GM12878 (cell line): ENCODE measurements around the gene UEVLD. TPM values are rescaled to one million over a fixed set of nuclear protein-coding genes. Genes with fewer than 3 reads are reported as not detected.

ENCODE experiments used
- ATAC-seq: fragments of 200-7000 bp; cut with Tn5 transposase; 3 replicates; pipeline ENCODE4 v1.9.1; 2020; ENCODE audit warnings: mild to moderate bottlenecking, moderate library complexity
- BruUV-seq: library from RNA; stranded (reverse); fragments of 400-500 nt; replicated peaks from 2 replicates; lab custom pipeline; 2021; lab: Mats Ljungman, UMichigan
- CTCF ChIA-PET: fragments of 300-600 bp; sonication (Branson Sonifier 250); formaldehyde crosslinking; extraction: SDS; loops from one replicate; lab custom pipeline; 2021; ENCODE audit warnings: inconsistent platforms; lab: Yijun Ruan, JAX
- POLR2A ChIA-PET: fragments of 350-600 bp; formaldehyde crosslinking; extraction: SDS; loops from one replicate; lab custom pipeline; 2021; ENCODE audit warnings: inconsistent platforms; lab: Charles Lee
- RAD21 ChIA-PET: fragments of 300-600 bp; sonication (Branson Sonifier 250); formaldehyde crosslinking; loops from one replicate; lab custom pipeline; 2023; ENCODE audit warnings: antibody characterized with exemption; ENCODE audit not compliant: unreplicated experiment; lab: Charles Lee
- SMC1A ChIA-PET: fragments of 300-600 bp; sonication (Branson Sonifier 250); formaldehyde crosslinking; loops from one replicate; lab custom pipeline; 2023; ENCODE audit not compliant: unreplicated experiment, uncharacterized antibody; lab: Charles Lee
- DNase-seq: peaks from one replicate; pipeline ENCODE4 v3.0.0-alpha.2; 2011; ENCODE audit warnings: low read depth, low spot score
- FAIRE-seq: peaks from 3 replicates; lab custom pipeline; 2011; peaks lifted over from hg19 to GRCh38; lab: Jason Lieb, UNC
- H2AFZ ChIP-seq: 2 replicates; pipeline ENCODE4 v1.6.0; 2011; ENCODE audit warnings: low read depth, low read length, control low read depth; ENCODE audit not compliant: control insufficient read depth
- H3K27ac ChIP-seq: 2 replicates; pipeline ENCODE4 v1.5.1; 2011; ENCODE audit warnings: control low read depth; ENCODE audit not compliant: control insufficient read depth, insufficient read depth
- H3K27me3 ChIP-seq, 2 experiments: replicated peaks in 1 of 2; 2 replicates each; pipeline versions ENCODE4 v1.6.0 to v1.6.1; 2011; ENCODE audit warnings: low read length in 1 of 2; ENCODE audit not compliant: control insufficient read depth in 2 of 2, insufficient read depth in 2 of 2
- H3K36me3 ChIP-seq, 2 experiments: 2 replicates each; pipeline ENCODE4 v1.5.1; 2011; ENCODE audit warnings: low read length in 1 of 2; ENCODE audit not compliant: control insufficient read depth in 2 of 2, insufficient read depth in 2 of 2
- H3K4me1 ChIP-seq: 2 replicates; pipeline ENCODE4 v1.6.1; 2011; ENCODE audit warnings: mild to moderate bottlenecking, low read length, moderate library complexity, mixed read lengths; ENCODE audit not compliant: control insufficient read depth, insufficient read depth
- H3K4me2 ChIP-seq: 2 replicates; pipeline ENCODE4 v1.6.0; 2011; ENCODE audit warnings: control low read depth; ENCODE audit not compliant: control insufficient read depth, insufficient read depth
- H3K4me3 ChIP-seq: fragments of 200-600 bp; sonication (generic); 2 replicates; pipeline ENCODE4 v1.5.1; 2016
- H3K79me2 ChIP-seq: 2 replicates; pipeline ENCODE4 v1.6.0; 2011; ENCODE audit warnings: low read length; ENCODE audit not compliant: control insufficient read depth, insufficient read depth
- H3K9ac ChIP-seq: 2 replicates; pipeline ENCODE4 v1.8.0; 2011; ENCODE audit warnings: low read length, control low read depth, mixed read lengths; ENCODE audit not compliant: control insufficient read depth, insufficient read depth
- H3K9me3 ChIP-seq: replicated peaks from 3 replicates; pipeline ENCODE4 v1.5.1; 2011; ENCODE audit warnings: mild to moderate bottlenecking, low read length; ENCODE audit not compliant: control insufficient read depth, insufficient read depth
- H4K20me1 ChIP-seq: 2 replicates; pipeline ENCODE4 v1.6.0; 2011; ENCODE audit not compliant: control insufficient read depth, insufficient read depth
- CREB1 ChIP-seq: IDR thresholded peaks from 2 replicates; pipeline ENCODE4 v1.6.1; 2012; ENCODE audit warnings: low read depth, mild to moderate bottlenecking, inconsistent platforms
- SPI1 ChIP-seq: IDR thresholded peaks from 2 replicates; pipeline ENCODE4 v1.6.1; 2011; ENCODE audit warnings: low read depth, mild to moderate bottlenecking, low read length, moderate library complexity, borderline replicate concordance; ENCODE audit not compliant: insufficient read depth
- ZNF592 ChIP-seq: fragments of 450-650 bp; IDR thresholded peaks from 2 replicates; pipeline ENCODE4 v1.6.1; 2017; ENCODE audit warnings: mild to moderate bottlenecking, moderate library complexity
- WGBS: methylation state at CpG from one replicate; pipeline ENCODE4 v1.1.6; 2016; ENCODE audit warnings: low lambda C conversion rate; ENCODE audit not compliant: insufficient replicate concordance, insufficient coverage; ENCODE audit errors: missing lambda C conversion rate; 5-methylcytosine and 5-hydroxymethylcytosine counted together
- in situ Hi-C: fragments of 300-500 bp; cut with MboI; formaldehyde crosslinking; loops from 9 replicates; pipeline ENCODE4 v1.14.3; 2018; ENCODE audit warnings: mixed read lengths
- intact Hi-C: fragments of 100-400 bp; cut with micrococcal nuclease; formaldehyde crosslinking; loops from one replicate; pipeline ENCODE4 v1.14.2; 2022; ENCODE audit not compliant: unreplicated experiment
- polyA plus RNA-seq, 11 experiments: library from polyadenylated mRNA; depleted of rRNA in 4 of 11; unstranded in 6 of 11; stranded (reverse) in 5 of 11; fragments of >200 nt; fragmentation: Nextera tagmentation in 4 of 11; fragmentation: Illumina TruSeq in 1 of 11; extraction: Ambion mirVana in 4 of 11; extraction: Trizol in 1 of 11; gene quantifications; 1 replicate in 1 of 11; 2 replicates in 10 of 11; pipeline versions ENCODE4 v1.2.1 to v1.2.3, GENCODE V29; 2011 to 2016; ENCODE audit warnings: inconsistent platforms in 2 of 11, missing spikeins in 2 of 11, low read depth in 1 of 11
- total RNA-seq, 4 experiments: library from RNA; depleted of rRNA in 3 of 4; stranded (reverse); fragments of >200 nt in 3 of 4; fragmentation: Illumina TruSeq in 1 of 4; extraction: Trizol in 1 of 4; gene quantifications; 2 replicates each; pipeline versions ENCODE4 v1.2.1 to v1.2.3, GENCODE V29; 2013 to 2021
- TF ChIP-seq, protein P1 (sequence below): IDR thresholded peaks from 2 replicates; pipeline ENCODE4 v1.6.1; 2012; ENCODE audit warnings: low read depth, low read length, improper control_type of control experiment

Gene UEVLD
- total and polyA plus RNA-seq, 10 of the 15 experiments (the other 5 are each of a cell fraction or from before 2014, with no cell fraction given), result 6.5 to 16.3 (median 13.4) TPM

DNA sequence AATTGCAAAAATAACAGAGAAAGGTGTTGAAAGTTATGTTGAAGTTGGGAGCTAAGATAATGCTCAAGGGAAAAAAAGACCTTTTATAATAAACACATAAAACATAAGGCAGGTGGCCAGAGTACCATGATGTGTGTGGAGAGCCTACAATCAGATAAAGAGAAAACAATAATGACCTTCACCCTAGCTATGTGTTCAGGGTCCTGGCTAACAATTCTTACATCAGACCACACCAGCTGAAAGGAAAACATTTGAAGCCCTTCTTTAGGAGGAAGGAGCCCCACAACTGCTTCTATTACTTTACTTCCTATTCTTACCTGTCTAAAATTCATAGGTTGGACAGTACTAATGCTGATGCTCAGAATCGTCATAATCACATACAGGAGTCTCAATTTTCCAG is 64.3 kb downstream of the UEVLD start:
- FAIRE-seq (no peak), DNase-seq (no peak), ATAC-seq (no peak)
- TF ChIP-seq SPI1 (no peak), CREB1 (no peak), ZNF592 (no peak)
- TF ChIP-seq, protein P1, sequence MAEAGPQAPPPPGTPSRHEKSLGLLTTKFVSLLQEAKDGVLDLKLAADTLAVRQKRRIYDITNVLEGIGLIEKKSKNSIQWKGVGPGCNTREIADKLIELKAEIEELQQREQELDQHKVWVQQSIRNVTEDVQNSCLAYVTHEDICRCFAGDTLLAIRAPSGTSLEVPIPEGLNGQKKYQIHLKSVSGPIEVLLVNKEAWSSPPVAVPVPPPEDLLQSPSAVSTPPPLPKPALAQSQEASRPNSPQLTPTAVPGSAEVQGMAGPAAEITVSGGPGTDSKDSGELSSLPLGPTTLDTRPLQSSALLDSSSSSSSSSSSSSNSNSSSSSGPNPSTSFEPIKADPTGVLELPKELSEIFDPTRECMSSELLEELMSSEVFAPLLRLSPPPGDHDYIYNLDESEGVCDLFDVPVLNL, result no peak
- Histone ChIP-seq H2AFZ (no peak overlapping the region), H3K9ac (no peak overlapping the region), H3K79me2 (peaks cover 47% of the 10 kb centered on the region), H3K4me3 (no peak overlapping the region), H3K27me3 (no peaks in the 10 kb centered on the region), H3K9me3 (no peaks in the 10 kb centered on the region), H3K27ac (no peak overlapping the region), H3K4me1 (no peaks in the 10 kb centered on the region), H4K20me1 (no peaks in the 10 kb centered on the region), H3K36me3 (peaks cover 0 to 3% of the 10 kb centered on the region in 2 experiments; a peak in 1 of 4 replicates), H3K4me2 (no peak overlapping the region)
- TSS peak; percentile 43 for BruUV-seq
- CTCF ChIA-PET, result interaction anchor here (1.0 to 5.6 kb wide), 6 partner anchors 9 to 409 kb away, joined by 3 to 30 read pairs (median 6); no protein-coding TSS in a partner anchor
- in situ Hi-C loops (no loop called here), intact Hi-C loops (loop anchor here (10.0 kb wide), 2 partner anchors 129 to 279 kb away; partner anchors contain the start of genes LDHA and SAA2)
- 55% methylated on average over 1 of the region's 1 CpG for WGBS
- SMC1A ChIA-PET, result interaction anchor here (0.6 to 1.8 kb wide), 4 partner anchors 15 to 279 kb away, joined by 3 to 6 read pairs (median 3); no protein-coding TSS in a partner anchor
- POLR2A ChIA-PET, result interaction anchor here (0.6 to 1.4 kb wide), 5 partner anchors 40 to 592 kb away, joined by 3 to 4 read pairs (median 4); partner anchors contain the start of genes GTF2H1 and HPS5
- RAD21 ChIA-PET, result interaction anchor here (1.9 kb wide), 1 partner anchor 281 kb away, joined by 8 read pairs; no protein-coding TSS in a partner anchor
